Neural cell (in vitro differentiated cells): ENCODE measurements around the gene ATRAID. TPM values are rescaled to one million over a fixed set of nuclear protein-coding genes. Genes with fewer than 3 reads are reported as not detected.

Source experiments
- H2AFZ ChIP-seq: fragments of 200-600, 300-800 bp; sonication (generic), shearing (Covaris generic); 2 replicates; pipeline ENCODE4 v1.6.0; 2014; ENCODE audit warnings: low read depth, mild to moderate bottlenecking, antibody characterized with exemption, low read length, moderate library complexity
- H3F3A ChIP-seq: fragments of 200-600 bp; shearing (Covaris generic); 2 replicates; pipeline ENCODE4 v1.6.1; 2016; ENCODE audit warnings: mild to moderate bottlenecking, moderate library complexity, mixed read lengths, antibody characterized with exemption, low read length; ENCODE audit not compliant: insufficient read depth, poor library complexity, severe bottlenecking
- H3K27ac ChIP-seq: fragments of 200-600, 300-800 bp; sonication (generic), shearing (Covaris generic); 2 replicates; pipeline ENCODE4 v1.5.1; 2014; ENCODE audit warnings: mild to moderate bottlenecking, low read length, moderate library complexity
- H3K27me3 ChIP-seq: fragments of 300-800, 200-600 bp; sonication (generic), shearing (Covaris generic); 2 replicates; pipeline ENCODE4 v1.6.0; 2014; ENCODE audit warnings: mild to moderate bottlenecking, low read depth, low read length, moderate library complexity; ENCODE audit not compliant: insufficient read depth
- H3K36me3 ChIP-seq: fragments of 300-800, 200-600 bp; sonication (generic), shearing (Covaris generic); 2 replicates; pipeline ENCODE4 v1.5.1; 2014; ENCODE audit warnings: mild to moderate bottlenecking, antibody characterized with exemption, low read length, moderate library complexity; ENCODE audit not compliant: insufficient read depth
- H3K4me2 ChIP-seq: fragments of 300-800, 200-600 bp; sonication (generic), shearing (Covaris generic); 2 replicates; pipeline ENCODE4 v1.6.0; 2014; ENCODE audit warnings: mild to moderate bottlenecking, low read length
- H3K4me3 ChIP-seq: fragments of 300-800, 200-600 bp; sonication (generic), shearing (Covaris generic); 2 replicates; pipeline ENCODE4 v1.5.1; 2014; ENCODE audit warnings: mild to moderate bottlenecking, low read length, moderate library complexity
- H3K79me2 ChIP-seq: fragments of 200-600 bp; shearing (Covaris generic); replicated peaks from 2 replicates; pipeline ENCODE4 v1.6.0; 2014; ENCODE audit warnings: mild to moderate bottlenecking, low read length, moderate library complexity; ENCODE audit not compliant: insufficient read depth
- H3K9ac ChIP-seq: fragments of 300-800, 200-600 bp; sonication (generic), shearing (Covaris generic); 2 replicates; pipeline ENCODE4 v1.6.1; 2016; ENCODE audit warnings: mild to moderate bottlenecking, low read length, mixed read lengths
- H3K9me2 ChIP-seq: fragments of 200-600 bp; shearing (Covaris generic); 2 replicates; pipeline ENCODE4 v1.6.1; 2016; ENCODE audit warnings: mild to moderate bottlenecking, low read length, mixed read lengths; ENCODE audit not compliant: insufficient read depth
- H3K9me3 ChIP-seq: fragments of 200-600, 300-800 bp; sonication (generic), shearing (Covaris generic); 2 replicates; pipeline ENCODE4 v1.6.1; 2016; ENCODE audit warnings: mild to moderate bottlenecking, mixed run types, low read length, moderate library complexity, mixed read lengths
- H4K20me1 ChIP-seq: fragments of 200-600 bp; shearing (Covaris generic); 2 replicates; pipeline ENCODE4 v1.6.1; 2016; ENCODE audit warnings: mild to moderate bottlenecking, mixed run types; ENCODE audit not compliant: insufficient read depth
- CTCF ChIP-seq: fragments of 450-650 bp; IDR thresholded peaks from 2 replicates; pipeline ENCODE4 v1.5.1; 2014; ENCODE audit warnings: antibody characterized with exemption, mild to moderate bottlenecking, moderate library complexity; ENCODE audit not compliant: poor library complexity, severe bottlenecking
- EP300 ChIP-seq: fragments of 450-650 bp; conservative IDR thresholded peaks from 2 replicates; pipeline ENCODE4 v1.6.1; 2014; ENCODE audit warnings: antibody characterized with exemption, mild to moderate bottlenecking, moderate library complexity; ENCODE audit not compliant: poor library complexity, severe bottlenecking
- EZH2 ChIP-seq: fragments of 200-600, 300-800 bp; shearing (Covaris generic), sonication (generic); IDR thresholded peaks from 2 replicates; pipeline ENCODE4 v1.6.1; 2014; ENCODE audit warnings: antibody characterized with exemption, low read length, borderline replicate concordance, mild to moderate bottlenecking; ENCODE audit not compliant: insufficient read depth, poor library complexity, severe bottlenecking
- MXI1 ChIP-seq: fragments of 450-650 bp; conservative IDR thresholded peaks from 2 replicates; pipeline ENCODE4 v1.6.1; 2014; ENCODE audit warnings: antibody characterized with exemption, mild to moderate bottlenecking; ENCODE audit not compliant: poor library complexity, severe bottlenecking
- POLR2AphosphoS5 ChIP-seq: IDR thresholded peaks from 2 replicates; pipeline ENCODE4 v1.6.1; 2012
- RAD21 ChIP-seq: fragments of 450-650 bp; conservative IDR thresholded peaks from 2 replicates; pipeline ENCODE4 v1.6.1; 2014; ENCODE audit warnings: antibody characterized with exemption, mild to moderate bottlenecking, moderate library complexity
- SMC3 ChIP-seq: fragments of 450-650 bp; conservative IDR thresholded peaks from 2 replicates; pipeline ENCODE4 v1.6.1; 2014; ENCODE audit warnings: antibody characterized with exemption, mild to moderate bottlenecking, moderate library complexity; ENCODE audit not compliant: poor library complexity
- TAF1 ChIP-seq: IDR thresholded peaks from 2 replicates; pipeline ENCODE4 v1.6.1; 2012; ENCODE audit warnings: low read depth
- polyA plus RNA-seq: library from polyadenylated mRNA; depleted of rRNA; stranded (reverse); fragments of >200 nt; gene quantifications from 2 replicates; pipeline ENCODE4 v1.2.3, GENCODE V29; 2014
- TF ChIP-seq, protein P1 (sequence below): IDR thresholded peaks from 2 replicates; pipeline ENCODE4 v1.6.1; 2012; ENCODE audit warnings: borderline replicate concordance

The ATRAID gene
- polyA plus RNA-seq, 1 donor from 2014 or later, result 94.3 TPM

DNA sequence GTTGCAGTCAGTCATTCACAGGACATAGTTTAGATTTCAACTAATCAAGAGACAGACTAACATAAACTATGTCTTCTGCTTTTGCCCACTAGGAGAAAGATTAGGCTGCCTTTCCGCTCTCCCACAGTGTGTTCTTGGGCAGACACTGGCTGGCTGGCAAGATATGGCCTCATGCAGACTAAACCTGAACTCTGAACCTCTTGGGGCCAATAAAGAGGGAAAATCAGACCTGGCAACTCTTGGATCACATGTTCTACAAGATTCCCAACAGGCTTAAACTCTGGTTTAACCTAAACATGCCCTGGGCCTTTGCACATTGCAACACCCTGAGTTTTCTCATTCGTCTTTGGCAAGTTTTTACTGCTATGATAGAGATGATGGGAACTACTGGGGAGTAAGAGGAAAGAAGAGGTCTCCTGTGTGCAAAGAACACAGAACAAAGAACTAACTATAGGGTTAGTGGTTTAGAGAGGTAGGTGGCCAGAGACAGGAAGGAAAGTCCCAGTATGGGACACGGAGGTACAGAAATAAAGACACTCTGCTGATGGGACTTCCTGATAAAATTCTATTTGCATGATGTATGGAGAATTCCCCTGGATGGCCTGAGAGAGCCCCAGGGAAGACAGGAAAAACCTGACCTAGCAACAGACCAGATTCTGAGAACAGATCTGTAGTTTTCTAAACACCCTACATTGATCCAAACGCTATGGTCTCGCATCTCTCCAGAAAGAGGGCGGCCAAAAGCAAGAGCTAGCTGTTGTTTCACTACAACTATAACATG lies 2.0 kb upstream of the ATRAID start:
- Histone ChIP-seq H3K36me3 (peaks cover 3% of the 10 kb centered on the region), H3K4me2 (no peak overlapping the region), H3K9me3 (no peaks in the 10 kb centered on the region), H3F3A (peaks cover 10% of the 10 kb centered on the region), H4K20me1 (no peaks in the 10 kb centered on the region), H3K9me2 (no peaks in the 10 kb centered on the region), H3K9ac (no peak overlapping the region), H2AFZ (no peak overlapping the region), H3K79me2 (peaks cover 5% of the 10 kb centered on the region), H3K27me3 (no peaks in the 10 kb centered on the region), H3K4me3 (no peak overlapping the region), H3K27ac (no peak overlapping the region)
- TF ChIP-seq POLR2AphosphoS5, result no peak
- TF ChIP-seq TAF1, result no peak
- TF ChIP-seq EZH2, result no peak
- TF ChIP-seq RAD21, result no peak
- TF ChIP-seq SMC3, result no peak
- TF ChIP-seq CTCF, result no peak
- no peak for TF ChIP-seq MXI1
- TF ChIP-seq, protein P1, sequence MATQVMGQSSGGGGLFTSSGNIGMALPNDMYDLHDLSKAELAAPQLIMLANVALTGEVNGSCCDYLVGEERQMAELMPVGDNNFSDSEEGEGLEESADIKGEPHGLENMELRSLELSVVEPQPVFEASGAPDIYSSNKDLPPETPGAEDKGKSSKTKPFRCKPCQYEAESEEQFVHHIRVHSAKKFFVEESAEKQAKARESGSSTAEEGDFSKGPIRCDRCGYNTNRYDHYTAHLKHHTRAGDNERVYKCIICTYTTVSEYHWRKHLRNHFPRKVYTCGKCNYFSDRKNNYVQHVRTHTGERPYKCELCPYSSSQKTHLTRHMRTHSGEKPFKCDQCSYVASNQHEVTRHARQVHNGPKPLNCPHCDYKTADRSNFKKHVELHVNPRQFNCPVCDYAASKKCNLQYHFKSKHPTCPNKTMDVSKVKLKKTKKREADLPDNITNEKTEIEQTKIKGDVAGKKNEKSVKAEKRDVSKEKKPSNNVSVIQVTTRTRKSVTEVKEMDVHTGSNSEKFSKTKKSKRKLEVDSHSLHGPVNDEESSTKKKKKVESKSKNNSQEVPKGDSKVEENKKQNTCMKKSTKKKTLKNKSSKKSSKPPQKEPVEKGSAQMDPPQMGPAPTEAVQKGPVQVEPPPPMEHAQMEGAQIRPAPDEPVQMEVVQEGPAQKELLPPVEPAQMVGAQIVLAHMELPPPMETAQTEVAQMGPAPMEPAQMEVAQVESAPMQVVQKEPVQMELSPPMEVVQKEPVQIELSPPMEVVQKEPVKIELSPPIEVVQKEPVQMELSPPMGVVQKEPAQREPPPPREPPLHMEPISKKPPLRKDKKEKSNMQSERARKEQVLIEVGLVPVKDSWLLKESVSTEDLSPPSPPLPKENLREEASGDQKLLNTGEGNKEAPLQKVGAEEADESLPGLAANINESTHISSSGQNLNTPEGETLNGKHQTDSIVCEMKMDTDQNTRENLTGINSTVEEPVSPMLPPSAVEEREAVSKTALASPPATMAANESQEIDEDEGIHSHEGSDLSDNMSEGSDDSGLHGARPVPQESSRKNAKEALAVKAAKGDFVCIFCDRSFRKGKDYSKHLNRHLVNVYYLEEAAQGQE, result no peak
- TF ChIP-seq EP300, result no peak

DNA sequence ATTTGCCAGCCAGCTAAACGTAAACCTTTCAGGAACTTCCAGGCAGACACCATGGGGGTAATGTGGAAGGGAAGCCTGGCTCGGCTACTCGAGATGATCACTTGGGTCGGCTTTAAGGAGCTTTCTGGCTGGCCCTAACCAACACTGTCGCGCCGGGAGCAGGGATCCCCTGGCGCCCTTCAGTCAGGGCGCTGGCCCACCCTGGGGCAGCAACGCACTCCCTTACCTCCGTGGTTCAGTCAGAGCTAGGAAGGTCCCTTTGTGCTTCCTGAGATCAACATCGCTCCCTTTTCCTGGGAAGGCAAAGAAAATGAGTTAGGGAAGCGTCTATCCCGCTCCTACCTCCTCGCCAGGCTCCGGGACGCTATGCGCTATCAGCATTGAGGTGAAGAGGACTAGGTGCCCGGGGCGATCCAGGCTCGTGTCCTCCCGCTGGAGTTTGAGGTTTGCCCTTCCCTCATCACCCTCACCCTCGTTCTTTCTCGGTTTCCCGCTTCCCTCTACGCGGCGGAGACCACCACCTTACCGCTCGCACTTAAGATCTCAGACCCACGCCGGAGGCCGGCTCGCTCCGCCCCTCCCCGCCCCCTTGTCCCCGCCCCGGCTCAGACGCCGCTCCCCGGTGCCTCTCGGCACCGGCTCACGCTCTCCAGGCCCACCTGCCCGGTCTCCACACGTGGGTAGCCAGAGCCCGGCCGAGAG lies 449 bp upstream of the ATRAID start:
- Histone ChIP-seq H3K9ac (peak overlapping the region; percentile 97), H3K27ac (peak overlapping the region; percentile 95), H3F3A (peaks cover 10% of the 10 kb centered on the region), H3K36me3 (no peaks in the 10 kb centered on the region), H3K4me2 (peak overlapping the region; percentile 86), H3K79me2 (peaks cover 5% of the 10 kb centered on the region), H3K9me2 (no peaks in the 10 kb centered on the region), H4K20me1 (no peaks in the 10 kb centered on the region), H3K27me3 (no peaks in the 10 kb centered on the region), H3K9me3 (no peaks in the 10 kb centered on the region), H3K4me3 (peak overlapping the region; percentile 96), H2AFZ (peak overlapping the region; percentile 34)
- TF ChIP-seq POLR2AphosphoS5 (no peak), SMC3 (peak; percentile 22), TAF1 (no peak), EP300 (no peak), RAD21 (peak; percentile 18), EZH2 (no peak), MXI1 (peak; percentile 55), CTCF (no peak)
- TF ChIP-seq, protein P1, result no peak
